Thyroid gland (tissue), 4 donors: ENCODE measurements around the gene MTMR4.

ENCODE experiments used
- CTCF ChIP-seq, 6 experiments: fragments of 200-600 bp in 3 of 6; fragments of 450-650 bp in 3 of 6; sonication (generic) in 3 of 6; IDR thresholded peaks; one replicate each; pipeline ENCODE4 v1.5.1; 2016 to 2019; ENCODE audit warnings: antibody characterized with exemption in 6 of 6, mild to moderate bottlenecking in 2 of 6, inconsistent platforms in 1 of 6, moderate library complexity in 1 of 6
- POLR2A ChIP-seq, 2 donors: fragments of 450-650 bp; IDR thresholded peaks; one replicate each; pipeline ENCODE4 v1.6.1; 2017; ENCODE audit warnings: antibody characterized with exemption in 2 of 2, mild to moderate bottlenecking in 2 of 2, moderate library complexity in 1 of 2

GRCh38 chr17:58452738-58453137, 61.7 kb downstream of the MTMR4 start:
- no peak for TF ChIP-seq CTCF (IDR thresholded peaks at IDR 0.05)
- TF ChIP-seq POLR2A (IDR thresholded peaks at IDR 0.05): no peak
